GM12874 (cell line): ENCODE data around the gene RAB15.

Experiments
- CTCF ChIP-seq: IDR thresholded peaks from 2 replicates; pipeline ENCODE4 v1.5.1; 2011; ENCODE audit warnings: low read depth, mild to moderate bottlenecking, control low read depth, low read length, moderate library complexity; ENCODE audit not compliant: insufficient read depth

RAB15 gene

GRCh38 chr14:64997108-64997794 is 25.1 kb upstream of the RAB15 start:
- no peak for TF ChIP-seq CTCF

- no peak for TF ChIP-seq CTCF
These were observed 23.2 kb upstream of the RAB15 start for GRCh38 chr14:64995291-64995690.

GRCh38 chr14:64994540-64994939 is 22.4 kb upstream of the RAB15 start:
- no peak for TF ChIP-seq CTCF

- no peak for TF ChIP-seq CTCF
These were observed 21.3 kb upstream of the RAB15 start for GRCh38 chr14:64993266-64993930.

GRCh38 chr14:64992328-64992885 is 20.3 kb upstream of the RAB15 start:
- no peak for TF ChIP-seq CTCF

GRCh38 chr14:64990939-64991338 is 18.8 kb upstream of the RAB15 start:
- no peak for TF ChIP-seq CTCF

GRCh38 chr14:64990296-64990695 is 18.2 kb upstream of the RAB15 start:
- no peak for TF ChIP-seq CTCF
